Thyroid gland (tissue), 4 donors: Measurements from ENCODE around the gene MACROH2A1. TPM values are rescaled to one million over a fixed set of nuclear protein-coding genes. Genes with fewer than 3 reads are reported as not detected.

Experiments
- DNase-seq, 2 donors: peaks; one replicate each; pipeline ENCODE4 v3.0.0-alpha.2; 2019
- H3K27ac ChIP-seq, 3 donors: fragments of 200-600 bp; sonication (generic); 1 replicate in 2 of 3; 2 replicates in 1 of 3; pipeline ENCODE4 v1.5.1; 2016 to 2019; ENCODE audit warnings: mild to moderate bottlenecking in 1 of 3, moderate library complexity in 1 of 3
- H3K27me3 ChIP-seq: fragments of 200-600 bp; sonication (generic); one replicate; pipeline ENCODE4 v1.5.1; 2019
- H3K36me3 ChIP-seq, 2 donors: fragments of 200-600 bp; sonication (generic); one replicate each; pipeline ENCODE4 v1.5.1; 2016 to 2019
- H3K4me1 ChIP-seq, 2 donors: fragments of 200-600 bp; sonication (generic); one replicate each; pipeline ENCODE4 v1.5.1; 2017 to 2019
- H3K4me3 ChIP-seq, 3 donors: fragments of 200-600 bp; sonication (generic); replicated peaks in 1 of 3; 1 replicate in 2 of 3; 2 replicates in 1 of 3; pipeline ENCODE4 v1.5.1; 2016; ENCODE audit warnings: mild to moderate bottlenecking in 1 of 3
- H3K9me3 ChIP-seq: fragments of 200-600 bp; sonication (generic); one replicate; pipeline ENCODE4 v1.5.1; 2017
- CTCF ChIP-seq, 6 experiments: fragments of 200-600 bp in 3 of 6; fragments of 450-650 bp in 3 of 6; sonication (generic) in 3 of 6; IDR thresholded peaks; one replicate each; pipeline ENCODE4 v1.5.1; 2016 to 2019; ENCODE audit warnings: antibody characterized with exemption in 6 of 6, mild to moderate bottlenecking in 2 of 6, inconsistent platforms in 1 of 6, moderate library complexity in 1 of 6
- POLR2A ChIP-seq, 2 donors: fragments of 450-650 bp; IDR thresholded peaks; one replicate each; pipeline ENCODE4 v1.6.1; 2017; ENCODE audit warnings: antibody characterized with exemption in 2 of 2, mild to moderate bottlenecking in 2 of 2, moderate library complexity in 1 of 2
- WGBS, 2 donors: methylation state at CpG; one replicate each; pipeline ENCODE4 v1.1.5; 2017; 5-methylcytosine and 5-hydroxymethylcytosine counted together
- intact Hi-C: fragments of 100-400 bp; cut with DNase I; formaldehyde crosslinking; loops from one replicate; pipeline ENCODE4 v1.15.1; 2023
- total RNA-seq, 4 donors: library from RNA; depleted of rRNA; stranded (reverse); fragments of >200 nt; gene quantifications; one replicate each; pipeline ENCODE4 v1.2.3, GENCODE V29; 2016

MACROH2A1 gene
- total RNA-seq, 4 donors from 2014 or later, result 149 to 242 (median 227) TPM

DNA sequence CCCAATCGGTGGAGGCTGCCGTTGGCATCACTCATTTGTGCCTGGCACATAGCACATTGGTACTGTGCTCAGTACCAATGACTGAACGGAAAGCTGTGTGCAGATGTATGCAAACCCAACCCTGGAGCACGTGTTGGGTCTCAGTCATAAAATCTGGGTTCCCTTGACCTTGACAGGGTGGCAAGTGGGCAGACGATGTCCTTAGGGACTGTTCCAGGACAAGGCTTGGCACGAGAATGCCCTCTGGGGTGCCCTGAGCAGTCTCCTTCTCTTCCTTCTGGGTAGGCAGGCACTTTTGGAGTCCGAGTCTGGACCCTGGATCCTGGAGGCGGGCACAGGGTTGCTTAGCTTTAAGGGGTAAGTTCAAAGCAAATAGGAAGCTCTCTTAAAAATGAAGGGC is 75.8 kb downstream of the MACROH2A1 start:
- intact Hi-C loops, result no loop called here
- Histone ChIP-seq H3K27ac (no peak overlapping the region), H3K27me3 (no peaks in the 10 kb centered on the region), H3K4me1 (no peaks in the 10 kb centered on the region), H3K4me3 (no peak overlapping the region), H3K9me3 (no peaks in the 10 kb centered on the region), H3K36me3 (no peaks in the 10 kb centered on the region)
- DNase-seq, result no peak
- no peak for TF ChIP-seq CTCF (IDR thresholded peaks at IDR 0.05)
- no peak for TF ChIP-seq POLR2A (IDR thresholded peaks at IDR 0.05)
- WGBS, 2 donors, result 93 to 98% methylated on average over 6 to 8 of the region's 8 CpGs

DNA sequence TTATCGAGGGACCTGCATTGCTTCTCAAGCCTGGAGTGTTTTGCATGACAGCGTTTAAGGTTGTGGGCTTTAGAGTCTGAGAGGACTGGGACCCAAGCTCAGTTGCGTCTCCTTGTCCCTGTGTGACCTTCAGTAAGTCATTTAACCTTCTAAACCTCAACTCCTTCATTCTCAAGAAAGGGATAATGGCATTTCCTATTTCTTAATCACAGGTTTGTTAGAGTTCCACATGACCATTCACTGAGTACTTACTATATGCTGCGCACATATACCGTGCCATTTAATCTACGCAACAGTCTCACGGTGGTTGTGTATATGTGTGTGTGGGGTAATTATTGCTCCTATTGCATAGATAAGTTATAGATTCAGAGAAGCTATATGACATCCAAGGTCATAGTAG is 76.3 kb downstream of the MACROH2A1 start:
- no peaks in the 10 kb centered on the region for H3K9me3 ChIP-seq
- intact Hi-C loops, result no loop called here
- H3K36me3 ChIP-seq, result no peaks in the 10 kb centered on the region
- 91 to 96% methylated on average over 7 of the region's 7 CpGs for WGBS, 2 donors
- H3K27me3 ChIP-seq, result no peaks in the 10 kb centered on the region
- TF ChIP-seq POLR2A (IDR thresholded peaks at IDR 0.05) (no peak), CTCF (IDR thresholded peaks at IDR 0.05) (no peak)
- H3K4me1 ChIP-seq, result no peaks in the 10 kb centered on the region
- no peak overlapping the region for H3K27ac ChIP-seq
- no peak for DNase-seq
- no peak overlapping the region for H3K4me3 ChIP-seq

GRCh38 chr5:135322271-135322670 is 76.8 kb downstream of the MACROH2A1 start:
- 81 to 90% methylated on average over 4 of the region's 4 CpGs for WGBS, 2 donors
- Histone ChIP-seq H3K27ac (no peak overlapping the region), H3K9me3 (no peaks in the 10 kb centered on the region), H3K27me3 (no peaks in the 10 kb centered on the region), H3K36me3 (no peaks in the 10 kb centered on the region), H3K4me1 (no peaks in the 10 kb centered on the region), H3K4me3 (no peak overlapping the region)
- intact Hi-C loops, result no loop called here
- TF ChIP-seq POLR2A (IDR thresholded peaks at IDR 0.05) (no peak), CTCF (IDR thresholded peaks at IDR 0.05) (no peak)
- no peak for DNase-seq

- intact Hi-C loops, result no loop called here
- Histone ChIP-seq H3K4me1 (no peaks in the 10 kb centered on the region), H3K27ac (no peak overlapping the region), H3K9me3 (no peaks in the 10 kb centered on the region), H3K36me3 (no peaks in the 10 kb centered on the region), H3K4me3 (no peak overlapping the region), H3K27me3 (no peaks in the 10 kb centered on the region)
- WGBS, 2 donors, result 85 to 91% methylated on average over 11 to 15 of the region's 15 CpGs
- no peak for TF ChIP-seq CTCF (IDR thresholded peaks at IDR 0.05)
- no peak for TF ChIP-seq POLR2A (IDR thresholded peaks at IDR 0.05)
- no peak for DNase-seq
These were observed 78.1 kb downstream of the MACROH2A1 start for GRCh38 chr5:135320718-135321484.

GRCh38 chr5:135319928-135320606 is 79.0 kb downstream of the MACROH2A1 start:
- whole genome bisulfite sequencing, 2 donors, result 78 to 87% methylated on average over 7 of the region's 8 CpGs
- H3K27ac ChIP-seq, result no peak overlapping the region
- TF ChIP-seq POLR2A (IDR thresholded peaks at IDR 0.05), result no peak
- no peak for TF ChIP-seq CTCF (IDR thresholded peaks at IDR 0.05)
- no peaks in the 10 kb centered on the region for H3K9me3 ChIP-seq
- DNase-seq, result no peak
- no peak overlapping the region for H3K4me3 ChIP-seq
- no peaks in the 10 kb centered on the region for H3K36me3 ChIP-seq
- no peaks in the 10 kb centered on the region for H3K4me1 ChIP-seq
- no peaks in the 10 kb centered on the region for H3K27me3 ChIP-seq
- intact Hi-C loops, result no loop called here
